Psoas muscle (tissue), 8 donors: ENCODE results near the gene ISM2. TPM values are rescaled to one million over a fixed set of nuclear protein-coding genes. Genes with fewer than 3 reads are reported as not detected.

Source experiments
- ATAC-seq, 4 donors: fragments of 200-7000 bp; cut with Tn5 transposase; one replicate each; pipeline ENCODE4 v1.9.1; 2020; ENCODE audit warnings: moderate library complexity in 3 of 4, mild to moderate bottlenecking in 2 of 4
- DNase-seq, 2 donors: peaks; one replicate each; pipeline ENCODE4 v3.0.0-alpha.2; 2020
- H3K27ac ChIP-seq: fragments of 200-600 bp; one replicate; pipeline ENCODE4 v1.8.0; 2022
- H3K27me3 ChIP-seq, 3 donors: fragments of 200-600 bp in 1 of 3; one replicate each; pipeline versions ENCODE4 v1.6.1 to v1.8.0; 2013 to 2022; ENCODE audit warnings: low read length in 2 of 3, mild to moderate bottlenecking in 2 of 3, moderate library complexity in 1 of 3; ENCODE audit not compliant: insufficient read depth in 3 of 3
- H3K36me3 ChIP-seq, 2 donors: fragments of 200-600 bp in 1 of 2; one replicate each; pipeline versions ENCODE4 v1.6.1 to v1.8.0; 2013 to 2022; ENCODE audit warnings: low read depth in 1 of 2, mild to moderate bottlenecking in 1 of 2, moderate library complexity in 1 of 2; ENCODE audit not compliant: insufficient read depth in 1 of 2
- H3K4me1 ChIP-seq: fragments of 200-600 bp; one replicate; pipeline ENCODE4 v1.8.0; 2022
- H3K4me3 ChIP-seq: fragments of 200-600 bp; one replicate; pipeline ENCODE4 v1.8.0; 2022; ENCODE audit warnings: mild to moderate bottlenecking
- H3K9me3 ChIP-seq: fragments of 200-600 bp; one replicate; pipeline ENCODE4 v1.8.0; 2022
- CTCF ChIP-seq: fragments of 200-600 bp; IDR thresholded peaks from one replicate; pipeline ENCODE4 v1.8.0; 2022; ENCODE audit warnings: antibody characterized with exemption
- WGBS, 3 donors: extraction: QIAGEN DNeasy Blood & Tissue Kit; methylation state at CpG; one replicate each; pipeline versions ENCODE4 v1.1.6 to v1.1.7; 2013; 5-methylcytosine and 5-hydroxymethylcytosine counted together
- intact Hi-C, 2 donors: fragments of 100-400 bp; cut with DNase I; formaldehyde crosslinking; loops; one replicate each; pipeline versions ENCODE4 v1.11.0 to v1.14.2; 2022
- polyA plus RNA-seq, 3 donors: library from polyadenylated mRNA; stranded (reverse); fragments of 200-250 nt; gene quantifications; one replicate each; pipeline ENCODE4 v1.2.3, GENCODE V29; 2013
- total RNA-seq, 4 donors: library from RNA; stranded (reverse); fragmentation: NEBNext Ultra II Directional in 2 of 4; extraction: Animal tissue kit (Norgen Biotek cat#: 25700) in 2 of 4; gene quantifications; one replicate each; pipeline versions ENCODE4 v1.2.1 to v1.2.4, GENCODE V29; 2021 to 2023
- donor health status: healthy with polysubstance abuse.
- donor health status: DM: no; HTN: no; CAD: no; lungs with moderate emphysema.
- donor health status: Bipolar disorder and iron deficiency.
- donor health status: healthy.
- donor health status: DM: yes; HTN: yes; CAD: no.
- donor health status: DM: no; HTN: no; CAD: no.
- donor health status: DM: no; HTN: no; CAD: no.
- donor health status: DM: yes; HTN: yes; CAD: no.

Gene ISM2
- total and polyA plus RNA-seq, 7 donors = 0.04 TPM; not detected in 6

- H3K27me3 ChIP-seq = no peaks in the 10 kb centered on the region
- DNase-seq = no peak
- WGBS, 3 donors = 85 to 89% (median 87%) methylated on average over 3 of the region's 3 CpGs
- H3K36me3 ChIP-seq = peaks cover 0 to 30% of the 10 kb centered on the region in 2 donors
- TF ChIP-seq CTCF = no peak
- ATAC-seq = no peak
- H3K4me3 ChIP-seq = no peak overlapping the region
- intact Hi-C loops = no loop called here
- no peaks in the 10 kb centered on the region for H3K9me3 ChIP-seq
- H3K4me1 ChIP-seq = no peaks in the 10 kb centered on the region
- no peak overlapping the region for H3K27ac ChIP-seq
Observed at GRCh38 chr14:77523109-77523508, 24.5 kb upstream of the ISM2 start.

- no peak overlapping the region for H3K4me3 ChIP-seq
- H3K27ac ChIP-seq = no peak overlapping the region
- H3K9me3 ChIP-seq = no peaks in the 10 kb centered on the region
- intact Hi-C loops = no loop called here
- ATAC-seq (no peak), DNase-seq (no peak)
- TF ChIP-seq CTCF = no peak
- peaks cover 0 to 42% of the 10 kb centered on the region in 2 donors for H3K36me3 ChIP-seq
- no peaks in the 10 kb centered on the region for H3K4me1 ChIP-seq
- no peaks in the 10 kb centered on the region for H3K27me3 ChIP-seq
- 84 to 87% (median 85%) methylated on average over 4 of the region's 4 CpGs for WGBS, 3 donors
Observed at GRCh38 chr14:77520555-77520954, 21.9 kb upstream of the ISM2 start.

GRCh38 chr14:77516126-77516525, 17.5 kb upstream of the ISM2 start:
- no peak overlapping the region for H3K4me3 ChIP-seq
- no peak for DNase-seq
- peaks cover 0 to 48% of the 10 kb centered on the region in 2 donors for H3K36me3 ChIP-seq
- TF ChIP-seq CTCF = no peak
- intact Hi-C loops = no loop called here
- no peaks in the 10 kb centered on the region for H3K9me3 ChIP-seq
- H3K27me3 ChIP-seq = no peaks in the 10 kb centered on the region
- ATAC-seq = no peak
- H3K4me1 ChIP-seq = no peaks in the 10 kb centered on the region
- no peak overlapping the region for H3K27ac ChIP-seq

- no peak for TF ChIP-seq CTCF
- DNase-seq = no peak
- no peaks in the 10 kb centered on the region for H3K4me1 ChIP-seq
- WGBS, 3 donors = 93 to 96% (median 96%) methylated on average over 8 of the region's 8 CpGs
- no peaks in the 10 kb centered on the region for H3K27me3 ChIP-seq
- no peak overlapping the region for H3K4me3 ChIP-seq
- peaks cover 0 to 23% of the 10 kb centered on the region in 2 donors for H3K36me3 ChIP-seq
- no peak for ATAC-seq
- H3K9me3 ChIP-seq = no peaks in the 10 kb centered on the region
- intact Hi-C loops = no loop called here
- no peak overlapping the region for H3K27ac ChIP-seq
Observed at GRCh38 chr14:77511486-77512162, 13.0 kb upstream of the ISM2 start.

GRCh38 chr14:77509366-77509765, 10.8 kb upstream of the ISM2 start:
- Histone ChIP-seq H3K27ac (no peak overlapping the region), H3K36me3 (peaks cover 0 to 23% of the 10 kb centered on the region in 2 donors), H3K4me3 (no peak overlapping the region), H3K9me3 (no peaks in the 10 kb centered on the region), H3K27me3 (no peaks in the 10 kb centered on the region), H3K4me1 (no peaks in the 10 kb centered on the region)
- DNase-seq = no peak
- ATAC-seq = no peak
- TF ChIP-seq CTCF = no peak
- WGBS, 3 donors = 93 to 95% (median 95%) methylated on average over 4 of the region's 4 CpGs
- intact Hi-C loops = loop anchor here in 1 of 2 donors (2.0 kb wide), 1 partner anchor 41 kb away; no protein-coding TSS in a partner anchor
